Right atrium auricular region (tissue), 2 donors: ENCODE data around the gene HLTF. TPM values are rescaled to one million over a fixed set of nuclear protein-coding genes. Genes with fewer than 3 reads are reported as not detected.

Experiments used
- DNase-seq: peaks from one replicate; pipeline ENCODE4 v3.0.0-alpha.2; 2019; ENCODE audit warnings: low spot score
- H3K27ac ChIP-seq, 2 donors: fragments of 200-600 bp; sonication (generic); 1 replicate in 1 of 2; 2 replicates in 1 of 2; pipeline ENCODE4 v1.5.1; 2016 to 2019
- H3K27me3 ChIP-seq, 2 donors: fragments of 200-600 bp; sonication (generic); one replicate each; pipeline versions ENCODE4 v1.5.1 to v1.6.0; 2017 to 2019
- H3K36me3 ChIP-seq: fragments of 200-600 bp; sonication (generic); one replicate; pipeline ENCODE4 v1.5.1; 2016
- H3K4me1 ChIP-seq, 2 donors: fragments of 200-600 bp; sonication (generic); one replicate each; pipeline versions ENCODE4 v1.5.1 to v1.6.0; 2017 to 2019
- H3K4me3 ChIP-seq, 2 donors: fragments of 200-600 bp; sonication (generic); 1 replicate in 1 of 2; 2 replicates in 1 of 2; pipeline ENCODE4 v1.5.1; 2017 to 2019; ENCODE audit warnings: mild to moderate bottlenecking in 1 of 2, moderate library complexity in 1 of 2
- H3K9me3 ChIP-seq, 2 donors: fragments of 200-600 bp; sonication (generic); one replicate each; pipeline ENCODE4 v1.5.1; 2019
- CTCF ChIP-seq, 2 donors: fragments of 200-600 bp; sonication (generic); IDR thresholded peaks; one replicate each; pipeline ENCODE4 v1.5.1; 2019; ENCODE audit warnings: antibody characterized with exemption in 2 of 2
- total RNA-seq, 2 donors: library from RNA; depleted of rRNA; stranded (reverse); fragments of >200 nt; gene quantifications; one replicate each; pipeline ENCODE4 v1.1.0, GENCODE V29; 2016

Gene HLTF
- total RNA-seq, 2 donors from 2014 or later, result 9.2 to 24.8 TPM

GRCh38 chr3:149122721-149123578 lies 36.6 kb upstream of the HLTF start:
- DNase-seq, result no peak
- Histone ChIP-seq H3K36me3 (no peaks in the 10 kb centered on the region), H3K27ac (no peak overlapping the region), H3K4me3 (no peak overlapping the region), H3K27me3 (no peaks in the 10 kb centered on the region), H3K4me1 (no peaks in the 10 kb centered on the region), H3K9me3 (no peaks in the 10 kb centered on the region)
- no peak for TF ChIP-seq CTCF (IDR thresholded peaks at IDR 0.05)

DNA sequence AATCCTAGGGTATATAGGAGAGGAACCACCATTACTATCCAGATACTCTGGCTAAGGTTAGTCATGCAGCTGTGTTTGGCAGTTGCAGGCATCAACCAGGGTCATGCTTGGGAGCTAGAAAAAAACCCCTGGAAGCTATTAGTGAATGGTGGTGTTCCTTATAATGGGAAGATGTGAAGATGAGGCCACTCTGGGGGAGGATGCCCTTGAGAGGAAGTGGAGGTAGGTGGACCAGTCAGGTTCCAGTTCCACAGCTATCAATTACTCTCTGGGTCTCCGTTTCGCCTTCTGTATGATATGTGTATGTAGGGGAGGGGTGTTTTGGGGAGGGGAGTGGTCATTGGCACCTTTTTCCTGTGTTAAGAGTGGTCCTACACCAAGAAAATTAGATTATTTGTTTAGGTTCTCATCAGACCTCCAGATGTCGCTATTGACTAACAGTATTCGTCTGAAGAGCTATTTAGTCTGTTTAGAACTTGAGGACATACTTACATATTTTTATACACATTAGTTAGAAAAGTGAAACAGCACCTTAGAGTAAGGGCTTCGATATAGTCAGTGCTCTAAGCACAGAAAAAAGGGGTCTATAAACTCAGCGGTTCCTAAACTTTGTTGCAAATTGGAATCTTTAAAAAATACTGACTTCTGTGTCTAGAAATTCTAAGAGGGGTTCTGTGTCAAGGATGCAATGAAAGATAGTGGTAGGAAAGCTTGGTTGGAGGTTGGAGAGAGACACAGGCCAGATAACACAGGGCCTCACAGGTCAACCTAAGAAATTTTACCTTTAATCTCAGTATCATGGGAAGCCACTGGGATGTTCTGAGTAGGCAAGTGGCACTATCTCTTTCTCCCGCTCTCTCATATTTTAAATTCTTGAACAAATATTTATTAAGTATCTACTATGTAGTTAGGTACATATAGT lies 34.0 kb upstream of the HLTF start:
- DNase-seq, result no peak
- H3K9me3 ChIP-seq, result no peaks in the 10 kb centered on the region
- H3K27ac ChIP-seq, result no peak overlapping the region
- no peaks in the 10 kb centered on the region for H3K36me3 ChIP-seq
- peak; percentile 36 to 73 for TF ChIP-seq CTCF (IDR thresholded peaks at IDR 0.05)
- H3K27me3 ChIP-seq, result no peaks in the 10 kb centered on the region
- H3K4me3 ChIP-seq, result no peak overlapping the region
- no peaks in the 10 kb centered on the region for H3K4me1 ChIP-seq

DNA sequence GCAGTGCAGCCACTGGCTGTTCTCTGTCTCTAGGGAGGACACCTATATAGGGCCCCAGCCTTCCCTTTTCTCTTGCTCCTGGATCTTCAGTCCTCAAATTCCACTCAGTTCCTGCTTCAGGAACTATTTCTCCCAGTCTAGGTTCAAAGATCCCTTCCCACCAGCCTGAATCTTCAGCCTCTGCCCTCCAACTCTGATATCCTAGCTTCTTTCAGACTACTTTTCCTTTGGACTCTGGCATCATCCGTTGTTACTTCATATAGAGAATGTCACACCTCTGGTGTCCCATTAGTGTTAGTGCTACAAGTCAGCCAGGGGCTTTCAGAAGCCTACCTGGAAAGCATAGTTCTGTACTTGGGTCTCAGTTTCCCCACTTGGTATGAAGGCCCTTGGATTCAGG lies 33.1 kb upstream of the HLTF start:
- Histone ChIP-seq H3K4me1 (no peaks in the 10 kb centered on the region), H3K4me3 (no peak overlapping the region), H3K27me3 (no peaks in the 10 kb centered on the region), H3K36me3 (no peaks in the 10 kb centered on the region), H3K27ac (no peak overlapping the region), H3K9me3 (no peaks in the 10 kb centered on the region)
- no peak for DNase-seq
- TF ChIP-seq CTCF (IDR thresholded peaks at IDR 0.05), result no peak

GRCh38 chr3:149118724-149119123 lies 32.4 kb upstream of the HLTF start:
- TF ChIP-seq CTCF (IDR thresholded peaks at IDR 0.05), result no peak

GRCh38 chr3:149115114-149115513 lies 28.8 kb upstream of the HLTF start:
- H3K27me3 ChIP-seq, result no peaks in the 10 kb centered on the region
- DNase-seq, result no peak
- H3K36me3 ChIP-seq, result no peaks in the 10 kb centered on the region
- no peak overlapping the region for H3K4me3 ChIP-seq
- no peaks in the 10 kb centered on the region for H3K4me1 ChIP-seq
- H3K27ac ChIP-seq, result no peak overlapping the region
- no peak for TF ChIP-seq CTCF (IDR thresholded peaks at IDR 0.05)
- no peaks in the 10 kb centered on the region for H3K9me3 ChIP-seq

More at GRCh38 chr3:149118724-149119123, 32.4 kb upstream of the HLTF start:
- no peak overlapping the region for H3K4me3 ChIP-seq
- H3K36me3 ChIP-seq, result no peaks in the 10 kb centered on the region
- H3K27me3 ChIP-seq, result no peaks in the 10 kb centered on the region
- H3K27ac ChIP-seq, result no peak overlapping the region
- DNase-seq, result no peak
- no peaks in the 10 kb centered on the region for H3K4me1 ChIP-seq
- H3K9me3 ChIP-seq, result no peaks in the 10 kb centered on the region
